HG03378 (cell line): Measurements from ENCODE around the gene ENPP1.

Experiments
- ATAC-seq: cut with Tn5 transposase; IDR thresholded peaks from one replicate; pipeline ENCODE4 v1.9.1; 2021; ENCODE audit warnings: mild to moderate bottlenecking, moderate library complexity; ENCODE audit not compliant: unreplicated experiment

Gene ENPP1

DNA sequence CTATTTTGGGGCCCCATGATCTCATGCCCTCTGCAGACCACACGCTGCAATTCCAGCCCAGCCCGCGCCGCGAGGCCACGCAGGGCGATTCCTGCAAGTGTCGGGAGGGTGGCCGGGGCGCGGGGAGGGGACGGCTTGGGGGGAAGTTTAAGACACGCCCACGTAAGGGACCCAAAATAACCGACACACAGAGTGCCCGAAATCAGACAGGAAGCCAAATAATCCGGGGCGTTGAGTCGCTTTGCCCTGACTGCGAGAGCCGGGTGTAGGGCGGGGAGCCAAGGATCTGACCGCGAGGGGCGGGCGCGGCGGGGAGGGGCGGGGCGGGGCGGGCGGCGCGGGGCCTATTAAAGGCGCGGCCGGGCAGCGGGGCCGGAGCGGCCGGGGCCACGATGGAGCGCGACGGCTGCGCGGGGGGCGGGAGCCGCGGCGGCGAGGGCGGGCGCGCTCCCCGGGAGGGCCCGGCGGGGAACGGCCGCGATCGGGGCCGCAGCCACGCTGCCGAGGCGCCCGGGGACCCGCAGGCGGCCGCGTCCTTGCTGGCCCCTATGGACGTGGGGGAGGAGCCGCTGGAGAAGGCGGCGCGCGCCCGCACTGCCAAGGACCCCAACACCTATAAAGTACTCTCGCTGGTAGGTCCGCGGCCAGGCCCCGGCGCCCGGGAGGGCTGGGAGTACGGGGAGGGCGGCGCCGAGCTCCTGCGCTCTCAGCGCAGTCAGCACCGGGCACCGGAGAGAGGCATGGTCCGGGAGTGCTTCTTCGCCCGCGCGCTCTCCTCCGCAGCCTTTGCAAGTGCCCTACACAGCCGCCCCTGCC lies at the start of gene ENPP1:
Gene ENPP1, plus strand, starts transcription at position 377 of the 816 bp plus-strand sequence. Its CDS starts 16 bp downstream, at position 393.
- ATAC-seq, result no peak

DNA sequence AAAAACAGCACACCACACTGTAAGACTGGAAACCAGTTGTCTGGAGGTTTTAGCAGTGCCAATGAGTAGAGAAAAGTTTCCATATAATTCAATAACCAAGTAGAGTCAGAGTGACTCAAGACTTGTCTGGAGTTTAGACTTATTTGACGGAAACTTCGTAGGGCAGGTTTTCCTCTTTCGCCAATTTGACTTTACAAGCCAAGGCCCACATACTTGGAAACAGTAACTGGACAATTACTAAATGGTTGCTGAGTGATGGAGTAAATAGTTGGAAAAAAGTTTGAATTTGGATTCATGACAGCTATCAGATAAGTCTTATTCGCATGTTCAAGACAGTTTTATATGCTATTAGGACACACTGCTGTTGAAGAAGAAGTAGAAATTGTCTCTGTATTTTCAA lies 48.9 kb upstream of the ENPP1 start:
- no peak for ATAC-seq

DNA sequence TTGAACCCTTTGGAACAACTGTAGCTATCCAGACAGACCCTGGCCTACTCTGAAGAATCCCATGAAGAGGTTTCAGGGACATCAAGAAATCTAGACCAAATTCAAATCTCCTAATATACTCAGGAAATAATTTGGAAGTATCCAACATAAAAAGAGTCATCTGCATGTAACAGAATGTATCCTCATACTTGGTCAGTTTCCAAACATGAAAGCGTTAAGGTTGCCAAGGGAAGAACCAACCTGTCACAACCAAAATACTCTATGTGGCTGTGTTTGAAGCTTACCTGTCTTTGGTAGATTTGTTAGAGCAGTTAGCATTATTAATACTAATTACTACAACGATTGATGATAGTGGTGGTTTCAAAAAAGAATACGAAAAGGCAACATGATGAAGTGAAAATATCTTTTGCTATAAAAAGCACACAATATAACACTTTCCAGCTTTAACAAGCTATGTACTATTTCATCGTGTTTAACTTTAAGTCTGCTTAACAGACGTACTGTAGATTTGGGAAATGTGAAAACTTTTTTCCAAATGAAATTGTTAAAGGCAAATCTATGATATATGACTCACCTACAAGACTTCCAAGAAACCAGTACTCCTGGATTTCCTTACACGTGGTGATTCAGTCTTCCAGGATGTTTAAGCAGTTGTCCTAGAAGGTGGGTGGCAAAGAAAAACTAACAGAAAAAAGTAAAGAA lies 46.6 kb upstream of the ENPP1 start:
- no peak for ATAC-seq

DNA sequence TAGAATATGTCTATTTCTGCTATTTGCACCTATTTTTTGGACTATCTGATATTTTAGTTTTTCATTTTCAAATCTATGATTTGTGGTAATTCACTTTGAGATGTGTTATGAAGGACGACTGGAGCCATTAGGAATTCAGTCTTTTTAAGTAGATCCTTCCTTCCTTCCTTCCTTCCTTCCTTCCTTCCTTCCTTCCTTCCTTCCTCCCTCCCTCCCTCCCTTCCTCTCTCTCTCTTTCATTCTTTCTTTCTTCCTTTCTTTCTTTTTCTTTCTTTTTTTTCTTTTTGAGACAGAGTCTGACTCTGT lies 46.1 kb upstream of the ENPP1 start:
- ATAC-seq, result no peak

DNA sequence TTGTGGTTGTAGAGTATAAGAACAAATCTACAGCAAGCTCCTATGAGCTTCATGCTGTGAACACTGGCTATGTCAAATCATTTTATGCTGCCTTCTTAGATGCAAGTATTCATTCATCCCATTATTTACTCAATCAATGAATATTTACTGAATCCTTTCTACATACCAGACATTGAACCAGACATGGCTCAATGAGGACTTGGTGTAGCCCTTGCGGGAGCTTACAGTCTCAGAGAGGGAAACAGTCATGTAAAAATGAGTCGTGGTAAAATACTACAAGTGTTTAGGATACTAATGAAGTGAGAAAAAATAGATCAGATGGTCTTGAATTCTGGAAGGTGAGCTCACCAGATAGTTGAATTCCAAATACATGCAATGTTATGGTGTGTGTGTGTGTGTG lies 44.8 kb upstream of the ENPP1 start:
- no peak for ATAC-seq

DNA sequence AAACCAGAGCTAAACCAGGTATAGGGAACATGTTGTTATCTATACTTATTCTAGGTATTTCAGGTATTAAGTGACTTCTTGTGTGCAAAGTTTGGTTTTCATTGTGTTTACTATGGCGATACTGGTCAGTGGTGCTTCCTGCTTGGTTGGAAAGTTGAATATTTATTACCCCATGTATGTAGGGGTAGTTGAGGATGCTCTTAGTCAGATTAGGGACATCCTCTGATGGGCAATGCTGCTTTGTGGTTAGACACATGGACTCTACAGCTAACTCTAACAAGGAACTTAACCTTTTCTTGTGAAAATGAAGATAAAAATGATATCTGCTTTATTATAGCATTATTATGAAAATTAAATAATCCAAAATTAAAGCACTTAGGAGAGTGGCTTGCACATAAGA lies 44.1 kb upstream of the ENPP1 start:
- ATAC-seq, result no peak

DNA sequence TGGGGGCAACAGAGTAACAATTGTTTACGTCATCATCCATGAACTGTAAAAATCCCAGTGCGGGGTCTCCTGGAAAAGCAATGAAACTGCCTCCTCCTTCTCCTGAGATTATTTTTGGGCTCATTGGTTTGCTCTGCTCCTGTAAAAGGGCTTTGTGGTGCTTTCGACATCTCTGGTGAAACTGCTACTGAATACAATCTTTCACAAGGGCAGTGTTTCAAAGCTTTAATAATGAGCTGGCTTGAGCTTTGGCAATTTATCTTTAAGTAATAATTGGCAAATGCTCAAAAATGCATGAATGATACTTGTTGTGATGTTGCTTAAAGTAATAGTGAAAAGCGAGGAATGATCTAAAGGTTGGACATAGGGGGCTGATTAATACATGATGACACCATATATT lies 43.5 kb upstream of the ENPP1 start:
- ATAC-seq, result no peak

DNA sequence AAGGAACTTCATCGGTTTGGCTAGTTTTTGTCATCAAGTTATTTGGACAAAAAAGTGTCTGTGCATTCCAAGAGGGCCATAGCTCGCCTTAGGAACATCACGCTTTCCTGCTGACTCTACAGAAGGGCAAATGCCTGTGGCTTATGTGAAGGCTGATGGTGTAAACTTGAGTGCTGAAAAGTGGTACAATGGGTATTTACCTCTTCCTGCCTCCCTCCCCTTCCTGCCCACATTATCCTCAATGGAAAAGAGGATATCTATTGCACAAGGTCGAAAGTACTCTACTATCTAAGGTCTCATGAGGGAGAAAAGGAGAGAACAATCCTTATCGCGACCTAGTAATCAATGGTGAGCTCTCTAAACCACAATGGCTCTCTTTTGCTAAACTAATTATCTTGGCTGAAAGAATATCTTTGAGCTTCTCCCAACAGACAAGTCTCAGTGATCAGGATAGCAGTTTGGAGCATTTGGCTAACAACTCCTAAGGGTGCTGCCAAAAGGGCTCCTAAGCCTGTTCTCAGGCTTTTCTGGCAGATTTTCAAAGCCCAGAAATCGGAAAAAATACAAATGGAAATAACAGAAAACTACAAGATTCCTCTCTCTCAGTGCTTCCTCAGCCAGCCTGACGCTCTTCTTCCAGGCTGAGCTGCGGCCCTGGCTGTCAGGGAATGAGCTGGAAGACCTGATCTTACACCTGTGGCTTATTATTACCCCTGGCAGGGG lies 42.6 kb upstream of the ENPP1 start:
- ATAC-seq, result no peak

DNA sequence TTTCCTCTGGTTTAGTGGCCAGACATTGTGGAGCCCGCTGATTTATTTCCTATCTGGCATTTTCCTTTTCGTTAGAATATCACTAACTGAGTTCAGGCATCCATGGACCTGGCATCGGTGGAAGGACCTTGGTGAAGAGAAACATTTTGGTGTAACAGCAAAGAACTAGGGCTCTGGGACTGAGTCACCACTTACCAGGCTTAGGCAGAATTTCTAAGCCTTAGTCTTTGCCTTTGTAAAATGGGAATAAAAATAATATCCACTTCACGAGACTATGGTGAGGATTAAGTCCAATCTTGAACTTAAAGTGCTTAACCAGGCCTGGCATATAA lies 42.0 kb upstream of the ENPP1 start:
- ATAC-seq, result no peak

DNA sequence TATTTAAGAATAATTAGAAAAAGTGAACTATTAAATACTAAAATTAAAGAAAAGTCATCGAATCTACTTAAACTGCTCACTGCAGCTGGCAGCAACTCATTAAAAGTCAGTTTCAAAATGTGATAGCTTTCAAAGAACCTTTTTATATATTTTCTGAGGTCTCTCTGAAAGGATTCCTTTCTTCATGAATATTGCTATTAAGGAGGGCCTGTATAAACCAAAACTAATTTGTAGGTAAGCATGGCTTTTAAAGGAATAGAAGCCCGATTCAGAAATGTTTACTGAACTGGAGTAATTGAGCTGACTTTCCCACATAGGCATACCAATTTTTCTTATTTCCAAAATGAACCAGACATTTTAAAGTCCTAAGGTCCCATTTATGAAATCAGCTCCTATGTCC lies 41.2 kb upstream of the ENPP1 start:
- ATAC-seq, result no peak

DNA sequence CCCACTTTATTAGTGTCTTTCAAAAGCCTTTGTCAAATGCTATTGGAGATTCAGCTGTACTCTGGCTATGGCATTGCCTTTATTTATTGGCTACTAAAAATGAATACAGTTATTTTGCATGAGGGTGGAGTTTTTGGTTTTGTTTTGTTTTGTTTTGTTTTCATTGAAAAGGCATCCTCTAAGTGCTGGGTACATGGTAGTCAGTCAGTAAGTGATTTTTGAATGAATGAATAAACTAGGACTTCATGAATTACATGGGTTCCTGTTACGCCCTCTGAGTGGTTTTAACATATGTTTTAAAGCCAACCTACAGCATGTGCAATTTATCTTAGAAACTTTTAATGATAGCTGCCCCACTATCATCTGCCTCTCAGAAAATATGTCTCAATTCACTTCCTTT lies 38.9 kb upstream of the ENPP1 start:
- ATAC-seq, result no peak

DNA sequence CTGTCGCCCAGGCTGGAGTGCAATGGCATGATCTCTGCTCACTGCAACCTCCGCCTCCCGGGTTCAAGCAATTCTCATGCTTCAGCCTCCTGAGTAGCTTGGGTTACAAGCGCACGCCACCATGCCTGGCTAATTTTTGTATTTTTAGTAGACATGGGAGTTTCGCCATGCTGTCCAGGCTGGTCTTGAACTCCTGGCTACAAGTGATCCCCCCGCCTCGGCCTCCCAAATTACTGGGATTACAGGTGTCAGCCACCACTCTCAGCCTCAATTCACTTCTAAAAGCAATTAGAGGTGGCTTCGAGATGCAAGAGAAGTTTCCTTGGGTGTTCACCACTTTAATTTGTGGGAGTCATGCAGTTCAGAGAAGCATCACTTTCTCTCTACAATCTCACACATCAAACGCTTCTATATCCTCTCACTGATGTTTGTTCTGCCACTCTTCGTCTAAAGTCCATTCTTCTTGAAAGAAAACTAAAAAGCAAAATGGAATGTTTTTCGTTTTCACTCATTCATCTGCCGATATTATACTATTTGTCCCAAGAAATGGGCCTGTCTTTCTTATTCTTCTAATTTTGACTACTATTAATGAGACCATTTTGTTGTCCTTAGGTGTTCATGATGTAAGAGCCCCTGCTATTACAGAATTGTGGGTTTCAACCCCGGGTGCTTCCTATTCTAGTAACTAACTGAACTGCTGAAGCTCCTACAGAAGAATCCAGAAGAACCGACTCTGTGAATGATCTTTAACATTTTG lies 38.3 kb upstream of the ENPP1 start:
- no peak for ATAC-seq

DNA sequence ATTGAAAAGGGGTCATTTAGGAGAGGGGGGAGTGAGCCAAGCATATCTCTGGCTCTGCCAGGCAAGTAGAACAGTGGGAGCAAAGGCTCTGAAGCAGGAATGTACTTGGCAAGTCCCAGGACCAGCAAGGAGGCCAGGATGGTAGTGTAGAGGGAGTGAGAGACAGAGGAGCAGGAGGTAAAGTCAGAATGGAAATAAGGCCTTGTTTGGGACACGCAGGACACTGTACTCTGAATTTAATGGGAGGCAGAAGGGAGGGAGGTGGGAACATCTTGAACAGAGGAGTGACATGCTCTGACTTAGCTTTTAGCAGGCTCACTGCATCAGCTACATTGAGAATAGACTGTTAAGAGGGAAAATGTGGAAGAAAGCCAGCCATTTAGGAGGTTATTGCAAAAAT lies 37.0 kb upstream of the ENPP1 start:
- ATAC-seq, result no peak

DNA sequence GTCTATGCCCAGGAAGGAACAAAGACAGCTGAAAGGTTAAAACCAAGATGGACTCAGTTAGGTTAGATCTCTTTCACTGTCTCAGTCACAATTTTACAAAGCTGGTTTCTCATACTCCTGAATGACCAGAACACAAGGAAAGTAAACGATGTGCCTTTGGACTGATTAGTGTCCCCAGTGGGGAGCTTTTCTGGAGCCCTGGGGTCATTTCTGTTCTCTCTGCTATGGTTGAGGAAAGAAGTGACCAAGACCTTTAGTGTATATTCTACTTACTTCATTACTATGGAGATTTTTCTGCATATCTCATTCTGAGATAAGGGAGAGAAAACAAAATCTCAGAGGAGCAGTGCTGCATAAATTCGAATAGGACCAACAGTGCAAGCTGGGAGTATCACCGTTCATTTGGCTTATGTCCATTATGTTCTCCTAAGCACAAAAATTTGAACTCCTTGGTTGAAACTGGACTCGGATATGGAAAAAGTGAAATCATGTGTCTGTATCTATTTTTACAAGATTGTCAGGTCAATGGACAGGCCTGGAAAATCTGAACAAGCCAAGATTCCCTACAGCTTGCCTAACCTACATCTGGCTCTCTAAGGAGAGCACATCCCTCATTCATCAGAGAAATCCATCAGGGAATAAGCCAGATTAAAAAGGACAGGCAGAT lies 34.4 kb upstream of the ENPP1 start:
- ATAC-seq, result no peak

DNA sequence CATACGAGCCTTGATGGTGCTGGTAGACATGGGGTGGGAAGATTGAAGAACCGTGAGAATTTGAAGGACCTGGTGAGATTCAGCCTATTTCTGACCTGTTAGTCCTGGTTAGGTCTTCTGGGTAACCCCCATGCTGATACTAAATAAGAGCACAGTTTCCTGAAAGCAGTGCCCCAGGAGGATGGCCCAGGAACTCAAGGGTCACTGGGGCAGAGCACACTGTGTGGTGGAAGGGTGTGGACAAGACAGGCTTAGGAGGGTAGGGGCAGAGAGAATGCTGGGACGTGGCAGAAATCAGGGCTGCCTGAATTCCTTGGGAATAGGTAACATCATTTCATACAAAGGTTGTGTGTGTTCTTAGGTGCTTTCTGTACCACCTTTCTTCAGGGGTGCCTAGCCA lies 31.9 kb upstream of the ENPP1 start:
- no peak for ATAC-seq

DNA sequence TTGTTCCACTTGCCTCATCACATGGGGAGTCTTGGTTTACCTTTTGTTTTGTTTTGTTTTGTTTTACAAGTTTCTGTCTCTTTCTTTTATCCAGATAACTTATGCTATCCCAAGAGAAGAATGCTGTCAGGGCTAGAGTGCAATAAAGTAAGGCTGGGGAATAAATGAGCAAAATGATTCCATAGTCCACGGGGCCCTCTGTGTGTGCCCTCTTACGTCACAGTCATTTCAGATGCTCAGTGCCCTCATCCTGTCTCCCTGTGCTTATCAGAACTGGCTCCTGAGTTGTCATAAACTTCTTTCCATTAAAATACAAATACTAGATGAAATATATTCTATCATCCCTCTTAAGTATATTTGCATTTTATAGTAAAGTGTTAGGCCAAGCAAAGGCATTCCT lies 30.8 kb upstream of the ENPP1 start:
- ATAC-seq, result no peak

DNA sequence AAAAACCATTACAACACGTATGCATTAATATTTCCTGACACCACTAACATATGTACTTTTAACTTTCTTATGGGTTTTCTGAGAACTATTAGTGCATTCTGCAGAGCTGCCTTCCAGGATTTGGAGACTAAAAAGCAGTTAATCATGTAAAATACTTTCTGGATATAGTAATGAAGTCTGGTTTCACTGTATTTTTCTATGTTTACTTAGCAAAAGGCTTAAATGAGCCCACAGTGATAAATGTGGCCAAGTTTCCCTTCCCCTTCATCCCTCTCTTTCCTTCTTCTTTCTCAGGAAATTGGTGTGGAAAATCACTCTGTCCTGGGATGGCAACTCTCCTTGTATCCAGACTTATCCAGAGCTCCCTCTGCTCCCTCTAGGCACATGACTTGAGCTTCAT lies 29.7 kb upstream of the ENPP1 start:
- no peak for ATAC-seq

DNA sequence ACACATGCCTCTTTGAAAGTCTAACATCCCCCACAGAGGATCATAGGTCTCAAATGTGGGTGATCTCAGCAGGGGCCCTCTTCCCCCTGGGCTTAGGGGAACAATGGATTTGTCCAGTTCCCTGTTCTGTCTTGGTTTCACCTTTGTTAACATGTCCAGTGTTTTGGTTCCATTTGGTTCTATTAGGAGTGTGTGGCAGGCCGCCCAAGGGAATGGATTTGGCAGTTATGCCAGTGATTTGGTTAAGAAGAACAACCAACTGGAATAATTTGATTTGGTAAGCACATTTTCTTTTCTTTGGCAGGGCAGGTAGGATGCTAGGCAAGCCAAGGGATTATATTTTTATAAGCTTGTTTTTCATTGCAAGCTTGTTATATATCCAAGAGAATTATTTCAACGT lies 28.5 kb upstream of the ENPP1 start:
- no peak for ATAC-seq

DNA sequence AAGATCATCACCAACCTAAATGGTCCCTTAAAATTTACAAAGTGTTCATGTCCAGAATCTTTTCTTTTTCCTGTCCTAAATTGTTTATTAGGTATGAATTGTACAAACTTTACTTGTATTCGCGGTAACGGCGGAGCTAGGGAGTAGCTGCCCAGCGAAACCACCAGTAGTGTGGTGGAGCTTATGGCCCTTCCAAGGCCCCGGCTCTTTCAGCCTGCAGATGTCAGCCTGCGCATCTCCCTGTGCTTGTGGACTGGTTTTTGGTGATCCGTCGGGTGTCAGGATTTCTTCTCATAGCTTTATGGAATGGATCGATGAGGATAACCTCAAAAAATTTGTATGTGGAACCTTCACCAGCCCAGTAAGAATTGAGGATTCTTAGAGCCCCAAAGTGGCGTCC lies 27.2 kb upstream of the ENPP1 start:
- ATAC-seq, result no peak

DNA sequence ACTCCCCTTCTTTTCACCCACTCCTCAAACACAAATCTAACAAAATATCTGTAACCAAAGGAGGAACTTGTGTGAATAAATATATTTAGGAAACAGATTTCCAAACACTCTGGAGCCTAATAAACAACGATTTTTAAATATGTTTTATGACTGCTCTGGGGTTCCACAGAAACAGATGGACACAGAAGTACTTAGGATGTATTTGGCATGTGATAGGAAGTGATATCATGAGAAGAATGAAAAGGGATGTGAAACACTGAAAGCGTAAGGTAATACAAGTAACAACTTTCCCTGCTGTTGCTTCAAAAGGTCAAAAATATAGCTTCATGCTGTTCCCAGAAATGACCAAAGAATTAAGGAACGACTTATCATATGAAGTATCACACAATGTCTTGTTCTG lies 26.1 kb upstream of the ENPP1 start:
- no peak for ATAC-seq

DNA sequence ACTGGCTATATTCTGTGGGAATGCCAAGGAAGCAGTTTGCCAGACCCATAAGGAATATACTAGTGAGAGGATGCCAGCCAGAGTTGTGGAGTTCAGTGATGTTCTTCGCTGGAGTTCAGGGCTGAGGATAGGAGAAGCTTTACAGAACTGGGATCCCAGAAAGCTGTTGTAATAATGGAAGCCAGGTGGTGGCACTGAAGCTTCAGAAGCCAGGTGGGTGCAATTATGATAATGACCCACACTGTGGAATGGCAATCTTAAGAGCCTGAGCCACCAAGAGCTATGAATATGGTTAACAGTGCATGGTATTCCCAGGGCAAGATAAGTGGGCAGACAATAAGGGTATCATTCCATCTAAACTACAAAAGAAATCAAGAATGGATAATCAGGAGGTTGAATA lies 25.1 kb upstream of the ENPP1 start:
- ATAC-seq, result no peak
